Adrenal gland (tissue), 12 donors: ENCODE measurements around the gene SH3BP4. TPM values are rescaled to one million over a fixed set of nuclear protein-coding genes. Genes with fewer than 3 reads are reported as not detected.

Experiments
- DNase-seq, 7 donors: peaks; one replicate each; pipeline ENCODE4 v3.0.0-alpha.2; 2019 to 2020
- H3K27ac ChIP-seq, 5 donors: fragments of 200-600 bp; sonication (generic) in 4 of 5; 1 replicate in 3 of 5; 2 replicates in 2 of 5; pipeline versions ENCODE4 v1.5.1 to v1.8.0; 2016 to 2020; ENCODE audit warnings: mild to moderate bottlenecking in 1 of 5
- H3K27me3 ChIP-seq: fragments of 200-600 bp; 2 replicates; pipeline ENCODE4 v1.8.0; 2021
- H3K36me3 ChIP-seq, 2 donors: fragments of 200-600 bp; replicated peaks in 1 of 2; 1 replicate in 1 of 2; 2 replicates in 1 of 2; pipeline versions ENCODE4 v1.5.1 to v1.8.0; 2018 to 2022
- H3K4me1 ChIP-seq, 2 donors: fragments of 200-600 bp; replicated peaks in 1 of 2; 1 replicate in 1 of 2; 2 replicates in 1 of 2; pipeline versions ENCODE4 v1.5.1 to v1.8.0; 2018 to 2021
- H3K4me3 ChIP-seq, 4 donors: fragments of 200-600 bp; sonication (generic) in 3 of 4; one replicate each; pipeline ENCODE4 v1.5.1; 2016 to 2018
- H3K9me3 ChIP-seq, 3 donors: fragments of 200-600 bp; sonication (generic) in 1 of 3; replicated peaks in 1 of 3; 1 replicate in 2 of 3; 2 replicates in 1 of 3; pipeline versions ENCODE4 v1.5.1 to v1.8.0; 2016 to 2021
- CTCF ChIP-seq, 6 experiments: fragments of 450-650 bp in 4 of 6; fragments of 200-600 bp in 2 of 6; sonication (generic) in 1 of 6; IDR thresholded peaks; 1 replicate in 5 of 6; 2 replicates in 1 of 6; pipeline versions ENCODE4 v1.5.1 to v1.8.0; 2016 to 2021; ENCODE audit warnings: antibody characterized with exemption in 6 of 6, mild to moderate bottlenecking in 2 of 6, moderate library complexity in 1 of 6
- POLR2A ChIP-seq, 2 donors: fragments of 450-650 bp; IDR thresholded peaks; one replicate each; pipeline ENCODE4 v1.6.1; 2017; ENCODE audit warnings: antibody characterized with exemption in 2 of 2, mild to moderate bottlenecking in 2 of 2, moderate library complexity in 1 of 2
- WGBS, 4 donors: extraction: QIAGEN DNeasy Blood & Tissue Kit in 2 of 4; methylation state at CpG; one replicate each; pipeline versions ENCODE4 v1.1.5 to v1.1.7; 2013 to 2017; 5-methylcytosine and 5-hydroxymethylcytosine counted together
- intact Hi-C, 2 donors: fragments of 100-400 bp; cut with DNase I; formaldehyde crosslinking; loops; one replicate each; pipeline versions ENCODE4 v1.14.1 to v1.15.0; 2022 to 2023
- polyA plus RNA-seq, 3 donors: library from polyadenylated mRNA; stranded (reverse); fragments of 200-250 nt in 2 of 3; fragments of 350-450 nt in 1 of 3; fragmentation: Illumina TruSeq in 1 of 3; extraction: RNeasy Lipid Tissue Mini Kit (QIAGEN cat#74804) in 1 of 3; gene quantifications; one replicate each; pipeline ENCODE4 v1.2.3, GENCODE V29; 2013 to 2014
- total RNA-seq, 9 donors: library from RNA; depleted of rRNA in 4 of 9; stranded (reverse); fragments of >200 nt in 4 of 9; fragments of 120-200 nt in 1 of 9; fragmentation: NEBNext Ultra II Directional in 1 of 9; extraction: Animal tissue kit (Norgen Biotek cat#: 25700) in 1 of 9; gene quantifications; one replicate each; pipeline versions ENCODE4 v1.1.0 to v1.2.4, GENCODE V29; 2013 to 2023
- donor health status: healthy with polysubstance abuse.
- donor health status: Bipolar disorder and iron deficiency.
- donor health status: DM: yes; HTN: yes; CAD: no.
- donor health status: DM: no; HTN: no; CAD: no.
- donor health status: DM: no; HTN: no; CAD: no.
- donor health status: DM: yes; HTN: yes; CAD: no.

SH3BP4 gene
- total and polyA plus RNA-seq, 12 donors: 5.1 to 26.9 (median 19.9) TPM

DNA sequence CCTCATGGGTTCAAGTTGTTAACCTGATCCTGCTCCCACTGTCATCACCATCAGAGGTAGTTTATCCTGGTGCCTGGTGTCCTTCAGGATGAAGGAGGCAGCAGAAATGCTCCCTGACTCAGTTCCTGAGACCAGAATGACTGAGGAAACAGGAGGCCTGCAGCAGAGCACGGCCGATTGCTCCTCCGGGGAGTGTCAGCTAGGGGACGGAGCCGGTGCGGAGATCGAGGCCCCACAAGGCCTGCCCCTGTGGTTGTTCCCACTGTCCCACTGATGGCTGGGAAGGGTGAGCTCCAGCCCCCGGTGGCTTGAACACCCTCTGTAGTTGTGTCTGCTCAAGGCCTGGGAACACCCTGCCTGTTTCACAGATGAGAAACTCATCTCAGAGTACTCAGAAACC is 45.6 kb downstream of the SH3BP4 start:
- no peaks in the 10 kb centered on the region for H3K9me3 ChIP-seq
- no peaks in the 10 kb centered on the region for H3K27me3 ChIP-seq
- DNase-seq: no peak
- 80 to 97% (median 95%) methylated on average over 1 to 8 of the region's 8 CpGs for WGBS, 4 donors
- TF ChIP-seq POLR2A (IDR thresholded peaks at IDR 0.05): no peak
- TF ChIP-seq CTCF (IDR thresholded peaks at IDR 0.05): no peak
- no peak overlapping the region for H3K27ac ChIP-seq
- intact Hi-C loops: no loop called here
- peaks cover 0 to 17% of the 10 kb centered on the region in 2 donors for H3K4me1 ChIP-seq
- H3K36me3 ChIP-seq: no peaks in the 10 kb centered on the region
- H3K4me3 ChIP-seq: no peak overlapping the region

- H3K9me3 ChIP-seq: no peaks in the 10 kb centered on the region
- intact Hi-C loops: no loop called here
- H3K4me1 ChIP-seq: peaks cover 0 to 17% of the 10 kb centered on the region in 2 donors
- WGBS, 4 donors: 86 to 90% (median 90%) methylated on average over 27 to 29 of the region's 29 CpGs
- no peaks in the 10 kb centered on the region for H3K27me3 ChIP-seq
- TF ChIP-seq POLR2A (IDR thresholded peaks at IDR 0.05): no peak
- no peak for TF ChIP-seq CTCF (IDR thresholded peaks at IDR 0.05)
- no peak overlapping the region for H3K4me3 ChIP-seq
- no peak overlapping the region for H3K27ac ChIP-seq
- DNase-seq: peak in 1 of 7 donors; percentile 77
- no peaks in the 10 kb centered on the region for H3K36me3 ChIP-seq
Measured at GRCh38 chr2:234998404-234999211, 46.8 kb downstream of the SH3BP4 start.

- no peaks in the 10 kb centered on the region for H3K36me3 ChIP-seq
- no peaks in the 10 kb centered on the region for H3K27me3 ChIP-seq
- DNase-seq: no peak
- peaks cover 0 to 17% of the 10 kb centered on the region in 2 donors for H3K4me1 ChIP-seq
- no peaks in the 10 kb centered on the region for H3K9me3 ChIP-seq
- no peak overlapping the region for H3K27ac ChIP-seq
- intact Hi-C loops: no loop called here
- no peak for TF ChIP-seq CTCF (IDR thresholded peaks at IDR 0.05)
- TF ChIP-seq POLR2A (IDR thresholded peaks at IDR 0.05): no peak
- 72 to 88% (median 85%) methylated on average over 8 to 11 of the region's 11 CpGs for WGBS, 4 donors
- no peak overlapping the region for H3K4me3 ChIP-seq
Measured at GRCh38 chr2:234999740-235000425, 48.1 kb downstream of the SH3BP4 start.

- Histone ChIP-seq H3K27ac (peak overlapping the region in 1 of 5 donors; percentile 50), H3K4me3 (no peak overlapping the region), H3K36me3 (no peaks in the 10 kb centered on the region), H3K27me3 (no peaks in the 10 kb centered on the region), H3K4me1 (peaks cover 0 to 17% of the 10 kb centered on the region in 2 donors), H3K9me3 (no peaks in the 10 kb centered on the region)
- peak in 1 of 7 donors; percentile 38 for DNase-seq
- intact Hi-C loops: no loop called here
- TF ChIP-seq POLR2A (IDR thresholded peaks at IDR 0.05) (no peak), CTCF (IDR thresholded peaks at IDR 0.05) (no peak)
- WGBS, 4 donors: 75 to 83% (median 78%) methylated on average over 20 of the region's 20 CpGs
Measured at GRCh38 chr2:235000426-235001236, 48.8 kb downstream of the SH3BP4 start.
